NCI-H1105 (cell line): ENCODE results near the gene AOC2.
"Not testable (repeated sequence)": the region's sequence is repeated elsewhere in the genome, so short reads cannot be mapped to it uniquely, and the experiment has no call there.

ENCODE experiments used
- DNase-seq: peaks from one replicate; lab custom pipeline; 2025; lab: John Stamatoyannopoulos, UW

AOC2 gene

DNA sequence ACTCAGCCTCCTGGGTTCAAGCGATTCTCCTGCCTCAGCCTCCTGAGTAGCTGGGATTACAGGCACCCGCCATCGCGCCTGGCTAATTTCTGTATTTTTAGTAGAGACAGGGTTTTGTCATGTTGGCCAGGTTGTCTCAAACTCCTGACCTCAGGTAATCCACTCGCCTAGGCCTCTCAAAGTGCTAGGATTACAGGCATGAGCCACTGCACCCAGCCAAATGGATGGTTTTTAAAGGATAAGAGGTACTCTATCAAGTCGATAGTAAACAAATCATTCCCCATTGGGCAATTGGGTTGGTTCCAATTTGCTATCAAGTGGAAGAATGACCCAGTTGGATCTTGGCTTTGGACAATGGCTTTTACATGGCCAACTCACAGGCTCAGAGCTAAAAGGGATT, 37.3 kb downstream of the AOC2 start:
- not testable (repeated sequence) for DNase-seq

DNA sequence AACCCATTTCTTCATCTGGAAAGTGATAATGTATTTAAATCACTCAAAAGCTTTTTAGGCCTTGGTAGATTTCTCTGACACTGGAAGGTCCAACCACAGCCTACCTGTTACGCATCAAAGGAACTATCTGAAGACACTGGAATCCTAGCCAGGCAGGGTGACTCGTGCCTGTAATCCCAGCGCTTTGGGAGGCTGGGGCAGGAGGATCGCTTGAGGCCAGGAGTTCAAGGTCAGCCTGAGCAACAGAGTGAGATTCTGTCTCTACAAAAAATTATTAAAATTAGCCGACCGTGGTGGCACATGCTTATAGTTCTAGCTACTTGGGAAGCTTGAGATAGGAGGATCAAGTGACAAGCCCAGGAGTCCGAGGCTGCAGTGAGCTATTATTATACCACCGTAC, 37.8 kb downstream of the AOC2 start:
- DNase-seq, result no peak

DNA sequence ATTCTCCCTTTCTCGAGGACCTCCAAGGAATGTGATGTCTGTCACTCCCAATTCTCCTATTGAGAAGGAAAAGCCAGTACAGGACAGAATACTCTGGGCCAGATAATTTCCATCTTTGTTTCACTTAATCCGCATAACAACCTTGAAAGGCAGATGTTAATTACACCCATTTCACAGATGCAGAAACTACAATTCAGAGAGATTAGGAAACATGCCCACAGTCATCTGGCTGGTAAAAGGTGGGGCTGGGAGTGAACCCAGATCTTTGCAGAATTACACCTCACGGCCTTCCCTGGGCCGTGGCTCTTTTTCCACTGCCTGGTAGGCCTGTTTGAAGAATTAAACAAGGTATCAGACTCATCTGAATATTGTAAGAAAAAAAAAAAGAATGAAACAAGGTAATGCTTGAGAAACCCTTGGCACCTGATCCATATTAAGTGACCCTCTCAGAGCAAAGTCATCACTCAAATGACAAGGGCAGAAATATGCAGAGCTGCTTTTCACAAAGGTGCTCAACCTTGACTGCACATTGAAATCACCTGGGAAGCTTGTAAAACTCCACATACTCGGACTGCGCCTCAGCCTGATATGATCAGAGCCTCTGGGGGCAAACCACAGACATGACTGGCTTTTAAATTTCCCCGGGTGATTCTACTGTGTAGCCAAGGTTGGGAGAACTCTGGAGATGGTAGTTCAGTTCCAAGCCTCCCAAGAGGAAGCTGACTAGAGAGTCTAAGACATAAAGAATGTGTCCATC, 39.6 kb downstream of the AOC2 start:
- DNase-seq, result no peak

DNA sequence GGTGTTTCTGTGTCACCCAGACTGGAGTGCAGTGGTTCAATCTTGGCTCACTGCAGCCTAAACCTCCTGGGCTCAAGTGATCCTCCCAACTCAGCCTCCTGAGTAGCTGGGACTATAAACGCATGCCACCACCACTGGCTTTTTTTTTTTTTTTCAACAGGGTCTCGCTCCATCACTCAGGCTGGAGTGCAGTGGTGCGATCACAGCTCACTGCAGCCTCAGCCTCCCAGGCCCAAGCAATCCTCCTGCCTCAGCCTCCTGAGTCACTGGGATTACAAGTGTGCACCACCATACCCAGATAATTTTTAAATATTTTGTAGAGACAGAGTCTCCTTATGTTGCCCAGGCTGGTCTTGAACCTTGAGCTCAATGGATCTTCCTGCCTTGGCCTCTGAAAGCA, 41.4 kb downstream of the AOC2 start:
- DNase-seq, result not testable (repeated sequence)

DNA sequence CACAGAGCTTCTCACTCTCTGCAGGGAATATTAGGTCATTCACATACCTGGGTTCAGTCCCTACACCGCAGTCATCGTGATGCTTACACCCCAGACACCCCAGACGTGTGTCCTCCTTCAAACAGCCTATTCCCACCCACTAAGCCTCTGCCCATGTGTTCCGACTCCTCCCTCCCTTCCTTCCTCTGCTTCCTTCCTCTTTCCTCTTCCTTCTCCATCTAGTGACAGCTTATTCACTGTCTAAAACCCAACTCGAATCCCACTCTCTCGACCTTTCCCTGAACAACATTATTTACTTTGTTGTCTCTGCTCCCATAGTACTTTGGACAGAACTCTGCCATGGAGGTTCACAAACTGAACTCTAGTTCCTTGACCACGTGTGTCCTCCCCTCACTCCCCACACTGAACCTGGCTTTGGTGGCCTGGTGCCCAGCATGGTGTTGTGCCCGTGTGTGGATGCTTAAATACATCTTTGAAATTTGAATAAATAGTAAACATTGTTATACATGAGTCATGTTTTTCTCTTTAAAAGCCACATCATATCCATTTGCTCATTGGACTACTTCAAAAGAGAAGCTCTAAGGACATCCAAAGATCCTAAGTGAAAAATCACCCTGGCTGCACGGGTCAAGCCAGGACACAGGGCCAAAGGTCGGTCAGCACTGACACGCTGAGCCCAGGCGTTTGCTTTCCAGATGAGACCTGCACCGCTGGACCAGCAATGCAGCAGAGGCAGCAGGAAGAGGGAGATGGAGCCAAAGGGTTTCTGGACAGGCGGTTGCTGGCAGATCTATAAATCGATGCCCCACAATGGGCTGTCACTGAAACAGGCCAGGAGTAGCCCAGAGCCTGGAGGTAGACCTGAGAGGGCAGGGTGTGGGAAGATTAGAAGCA, 42.1 kb downstream of the AOC2 start:
- no peak for DNase-seq

DNA sequence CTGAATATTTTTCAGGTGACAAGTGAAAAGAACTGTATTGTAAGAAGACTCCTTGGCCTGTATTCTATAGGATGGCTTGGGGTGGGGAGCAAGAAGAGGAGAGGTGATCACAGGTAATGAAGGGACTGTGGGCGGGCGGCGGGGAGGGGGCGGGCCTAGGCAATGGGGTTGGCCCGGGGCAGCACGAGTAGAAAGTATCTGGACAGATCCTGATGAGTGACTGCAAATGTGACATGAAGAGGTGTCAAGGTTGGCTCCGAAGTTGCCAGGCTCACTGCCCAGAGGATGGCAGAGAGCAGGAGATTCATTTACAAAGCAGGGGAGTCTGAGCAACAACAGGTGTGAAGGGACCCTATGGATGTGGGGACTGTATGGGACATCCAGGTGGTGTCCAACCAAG, 45.4 kb downstream of the AOC2 start:
- no peak for DNase-seq

DNA sequence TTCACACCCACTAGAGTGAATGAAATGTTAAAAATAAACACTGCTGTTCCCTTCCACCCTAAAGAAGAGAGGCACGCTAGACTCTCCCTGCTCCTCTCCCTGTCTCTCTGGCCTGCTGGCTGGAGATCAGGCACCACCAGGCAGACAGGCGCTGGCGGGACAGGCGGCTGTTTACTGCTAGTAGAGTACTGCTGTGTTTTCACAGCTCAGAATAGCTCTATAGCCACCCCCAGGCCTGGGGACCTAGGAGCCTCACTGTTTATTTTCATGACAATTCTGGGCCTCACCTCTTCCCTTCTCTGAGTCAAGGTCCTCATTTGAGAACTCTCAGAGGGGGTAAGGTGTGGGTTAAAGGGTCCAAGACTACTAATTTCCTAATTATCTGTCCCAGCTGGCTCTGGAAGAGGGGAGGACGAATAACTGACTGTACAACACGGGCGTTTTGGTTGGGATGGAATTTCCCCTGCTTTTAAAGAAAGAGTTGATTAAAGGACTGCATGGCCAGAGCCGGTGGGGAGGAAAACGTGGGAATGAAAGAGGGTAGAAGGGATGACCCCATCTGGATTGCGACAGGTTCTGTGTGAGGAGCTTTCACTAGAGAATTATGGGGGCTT, 47.3 kb downstream of the AOC2 start:
- DNase-seq, result no peak

DNA sequence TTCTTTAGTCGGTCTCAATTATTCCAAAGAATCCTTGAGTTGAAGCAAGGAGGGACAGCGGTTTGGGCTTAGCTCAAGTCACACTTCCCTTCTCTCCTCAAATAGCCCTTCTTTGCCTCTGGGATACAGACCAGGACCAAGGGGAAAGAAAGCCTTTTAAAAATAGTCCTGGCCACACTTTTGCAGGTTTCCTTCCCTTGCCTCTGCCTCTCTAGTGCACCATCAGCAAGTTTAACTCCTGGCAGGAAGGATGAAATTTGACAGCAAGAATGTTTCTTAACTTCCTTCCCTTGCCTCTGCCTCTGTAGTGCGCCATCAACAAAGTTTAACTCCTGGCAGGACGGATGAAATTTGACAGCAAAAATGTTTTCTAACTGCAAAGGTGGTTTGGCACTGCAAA, 49.0 kb downstream of the AOC2 start:
- DNase-seq, result no peak

DNA sequence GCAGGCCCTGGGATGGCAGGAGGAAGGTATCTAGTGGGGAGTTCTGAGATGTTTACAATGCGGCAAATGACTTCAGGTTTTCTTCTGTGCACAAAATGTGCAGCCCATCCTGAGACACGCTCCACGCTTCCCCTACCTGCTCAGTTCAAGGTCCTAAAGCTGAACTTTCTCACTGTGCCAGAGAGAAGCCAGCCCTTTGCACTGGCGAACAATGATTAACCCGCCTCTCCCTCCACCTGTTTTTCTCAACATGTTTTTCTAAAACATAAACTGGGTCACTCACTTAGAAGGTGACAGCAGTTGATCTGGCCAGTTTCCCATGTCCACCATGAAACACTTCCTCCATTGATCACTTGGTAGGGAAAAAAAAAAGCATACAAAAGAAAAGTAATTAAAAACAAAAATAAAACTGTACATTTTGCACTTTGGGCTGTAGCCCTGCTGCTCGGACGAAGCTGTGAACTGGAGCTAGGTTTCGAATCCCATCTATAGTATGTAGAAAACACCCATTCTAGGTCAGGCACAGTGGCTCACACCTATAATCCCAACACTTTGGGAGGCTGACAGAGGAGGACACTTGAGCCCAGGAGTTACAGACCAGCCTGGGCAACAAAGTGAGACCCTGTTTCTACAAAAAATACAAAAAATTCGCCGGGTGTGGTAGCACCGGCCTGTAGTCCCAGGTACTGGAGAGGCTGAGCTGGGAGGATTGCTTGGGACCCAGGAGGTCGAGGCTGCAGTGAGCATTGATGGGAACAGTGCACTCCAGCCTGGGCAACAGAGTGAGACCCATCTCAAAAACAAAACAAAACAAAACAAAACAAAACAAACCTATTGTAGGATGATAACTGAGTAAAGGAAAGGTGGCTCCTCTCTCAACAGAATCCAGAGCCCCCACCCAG, 50.2 kb downstream of the AOC2 start:
- DNase-seq, result no peak

DNA sequence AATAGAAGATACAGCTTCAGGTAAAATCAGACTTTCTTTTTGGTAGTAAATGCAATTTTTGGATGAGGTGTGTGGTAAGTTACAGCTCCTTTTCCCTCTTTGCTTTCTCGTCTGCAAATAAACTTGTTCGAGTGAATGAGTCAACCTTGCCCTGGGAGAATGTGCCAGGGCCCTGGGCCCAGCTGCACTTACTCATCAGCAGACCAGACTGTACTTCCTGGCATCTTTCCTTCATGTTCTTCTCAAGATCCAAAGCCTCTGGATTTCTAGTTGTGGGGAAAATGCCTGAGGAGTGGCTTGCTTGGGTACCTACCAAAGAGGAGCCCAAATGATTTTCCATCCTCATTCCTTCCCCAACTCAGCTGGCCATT, 50.8 kb downstream of the AOC2 start:
- no peak for DNase-seq

DNA sequence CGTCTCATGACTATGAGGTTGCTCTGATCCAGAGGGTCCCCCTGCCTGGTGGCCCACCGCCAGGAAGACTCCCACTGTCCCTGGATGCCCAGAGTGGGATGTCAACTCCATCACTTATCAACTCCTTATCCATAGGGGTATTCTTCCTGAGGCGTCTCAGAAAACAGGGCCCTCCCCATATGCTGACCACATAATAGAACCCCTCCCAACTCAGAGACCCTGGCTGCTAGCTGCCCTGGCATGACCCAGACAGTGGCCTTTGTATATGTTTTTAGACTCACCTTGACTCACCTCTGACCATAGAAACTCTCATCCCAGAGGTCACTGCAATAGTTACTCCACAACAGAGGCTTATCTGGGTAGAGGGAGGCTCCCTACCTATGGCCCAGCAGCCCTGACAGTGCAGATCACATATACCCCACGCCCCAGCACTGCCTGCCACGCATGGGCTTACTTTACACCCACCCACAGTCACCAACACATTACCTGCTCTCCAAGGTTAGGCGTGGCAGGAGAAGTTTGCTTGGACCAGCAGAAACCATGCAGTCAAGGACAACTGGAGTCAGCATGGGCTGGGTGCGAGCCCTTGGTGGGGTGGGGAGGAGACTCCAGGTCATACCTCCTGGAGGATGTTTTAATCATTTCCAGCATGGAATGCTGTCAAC, 53.9 kb downstream of the AOC2 start:
- DNase-seq, result no peak

DNA sequence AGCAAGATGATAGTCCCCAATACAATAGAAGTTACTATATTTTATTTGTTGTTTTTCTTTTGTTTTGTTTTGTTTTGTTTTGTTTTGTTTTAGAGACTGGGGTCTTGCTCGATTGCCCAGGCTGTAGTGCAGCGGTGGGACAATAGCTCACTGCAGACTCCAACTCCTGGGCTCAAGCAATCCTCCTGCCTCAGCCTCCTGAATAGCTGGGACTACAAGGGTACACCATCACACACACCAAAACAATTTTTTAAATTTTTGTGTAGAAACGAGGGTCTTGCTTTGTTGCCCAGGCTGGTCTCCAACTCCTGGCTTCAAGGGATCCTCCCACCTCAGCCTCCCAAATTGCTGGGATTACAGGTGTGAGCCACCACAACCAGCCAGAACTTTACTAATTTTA, 55.6 kb downstream of the AOC2 start:
- not testable (repeated sequence) for DNase-seq
